GM12878 (cell line): ENCODE results near the gene ARHGEF11. TPM values are rescaled to one million over a fixed set of nuclear protein-coding genes. Genes with fewer than 3 reads are reported as not detected.
A peak's percentile ranks its signal among the peaks of the same experiment; 100 is the strongest.

ENCODE experiments used
- ATAC-seq: fragments of 200-7000 bp; cut with Tn5 transposase; 3 replicates; pipeline ENCODE4 v1.9.1; 2020; ENCODE audit warnings: mild to moderate bottlenecking, moderate library complexity
- BruUV-seq: library from RNA; stranded (reverse); fragments of 400-500 nt; replicated peaks from 2 replicates; lab custom pipeline; 2021; lab: Mats Ljungman, UMichigan
- CTCF ChIA-PET: fragments of 300-600 bp; sonication (Branson Sonifier 250); formaldehyde crosslinking; extraction: SDS; loops from one replicate; lab custom pipeline; 2021; ENCODE audit warnings: inconsistent platforms; lab: Yijun Ruan, JAX
- POLR2A ChIA-PET: fragments of 350-600 bp; formaldehyde crosslinking; extraction: SDS; loops from one replicate; lab custom pipeline; 2021; ENCODE audit warnings: inconsistent platforms; lab: Charles Lee
- RAD21 ChIA-PET: fragments of 300-600 bp; sonication (Branson Sonifier 250); formaldehyde crosslinking; loops from one replicate; lab custom pipeline; 2023; ENCODE audit warnings: antibody characterized with exemption; ENCODE audit not compliant: unreplicated experiment; lab: Charles Lee
- SMC1A ChIA-PET: fragments of 300-600 bp; sonication (Branson Sonifier 250); formaldehyde crosslinking; loops from one replicate; lab custom pipeline; 2023; ENCODE audit not compliant: unreplicated experiment, uncharacterized antibody; lab: Charles Lee
- DNase-seq: peaks from one replicate; pipeline ENCODE4 v3.0.0-alpha.2; 2011; ENCODE audit warnings: low read depth, low spot score
- FAIRE-seq: peaks from 3 replicates; lab custom pipeline; 2011; peaks lifted over from hg19 to GRCh38; lab: Jason Lieb, UNC
- H2AFZ ChIP-seq: 2 replicates; pipeline ENCODE4 v1.6.0; 2011; ENCODE audit warnings: low read depth, low read length, control low read depth; ENCODE audit not compliant: control insufficient read depth
- H3K27ac ChIP-seq: 2 replicates; pipeline ENCODE4 v1.5.1; 2011; ENCODE audit warnings: control low read depth; ENCODE audit not compliant: control insufficient read depth, insufficient read depth
- H3K27me3 ChIP-seq, 2 experiments: replicated peaks in 1 of 2; 2 replicates each; pipeline versions ENCODE4 v1.6.0 to v1.6.1; 2011; ENCODE audit warnings: low read length in 1 of 2; ENCODE audit not compliant: control insufficient read depth in 2 of 2, insufficient read depth in 2 of 2
- H3K36me3 ChIP-seq, 2 experiments: 2 replicates each; pipeline ENCODE4 v1.5.1; 2011; ENCODE audit warnings: low read length in 1 of 2; ENCODE audit not compliant: control insufficient read depth in 2 of 2, insufficient read depth in 2 of 2
- H3K4me1 ChIP-seq: 2 replicates; pipeline ENCODE4 v1.6.1; 2011; ENCODE audit warnings: mild to moderate bottlenecking, low read length, moderate library complexity, mixed read lengths; ENCODE audit not compliant: control insufficient read depth, insufficient read depth
- H3K4me2 ChIP-seq: 2 replicates; pipeline ENCODE4 v1.6.0; 2011; ENCODE audit warnings: control low read depth; ENCODE audit not compliant: control insufficient read depth, insufficient read depth
- H3K4me3 ChIP-seq: fragments of 200-600 bp; sonication (generic); 2 replicates; pipeline ENCODE4 v1.5.1; 2016
- H3K79me2 ChIP-seq: 2 replicates; pipeline ENCODE4 v1.6.0; 2011; ENCODE audit warnings: low read length; ENCODE audit not compliant: control insufficient read depth, insufficient read depth
- H3K9ac ChIP-seq: 2 replicates; pipeline ENCODE4 v1.8.0; 2011; ENCODE audit warnings: low read length, control low read depth, mixed read lengths; ENCODE audit not compliant: control insufficient read depth, insufficient read depth
- H3K9me3 ChIP-seq: replicated peaks from 3 replicates; pipeline ENCODE4 v1.5.1; 2011; ENCODE audit warnings: mild to moderate bottlenecking, low read length; ENCODE audit not compliant: control insufficient read depth, insufficient read depth
- H4K20me1 ChIP-seq: 2 replicates; pipeline ENCODE4 v1.6.0; 2011; ENCODE audit not compliant: control insufficient read depth, insufficient read depth
- ATF7 ChIP-seq: fragments of 450-650 bp; IDR thresholded peaks from 2 replicates; pipeline ENCODE4 v1.6.1; 2016; ENCODE audit warnings: low read depth, mild to moderate bottlenecking
- CBFB ChIP-seq: IDR thresholded peaks from 2 replicates; pipeline ENCODE4 v1.6.1; 2016; ENCODE audit warnings: antibody characterized with exemption, low read depth
- CUX1 ChIP-seq: IDR thresholded peaks from 2 replicates; pipeline ENCODE4 v1.6.1; 2012; ENCODE audit warnings: improper control_type of control experiment, low read depth, low read length; ENCODE audit not compliant: insufficient replicate concordance
- KAT2A ChIP-seq: conservative IDR thresholded peaks from 2 replicates; pipeline ENCODE4 v1.6.1; 2011; ENCODE audit warnings: low read depth, low read length; ENCODE audit not compliant: control insufficient read depth
- MAX ChIP-seq: IDR thresholded peaks from 2 replicates; pipeline ENCODE4 v1.6.1; 2012; ENCODE audit warnings: low read depth, low read length, improper control_type of control experiment
- RAD21 ChIP-seq: IDR thresholded peaks from 2 replicates; pipeline ENCODE4 v1.6.1; 2011; ENCODE audit warnings: mild to moderate bottlenecking, low read depth, low read length, moderate library complexity; ENCODE audit not compliant: insufficient read depth
- RFX5 ChIP-seq: IDR thresholded peaks from 2 replicates; pipeline ENCODE4 v1.6.1; 2011; ENCODE audit warnings: low read depth, low read length, improper control_type of control experiment
- SMAD1 ChIP-seq: fragments of 450-650 bp; IDR thresholded peaks from 2 replicates; pipeline ENCODE4 v1.6.1; 2018; ENCODE audit warnings: mild to moderate bottlenecking, low read depth; ENCODE audit not compliant: partially characterized antibody
- SMARCA5 ChIP-seq: fragments of 450-650 bp; IDR thresholded peaks from 2 replicates; pipeline ENCODE4 v1.6.1; 2017; ENCODE audit warnings: mild to moderate bottlenecking
- SP1 ChIP-seq: IDR thresholded peaks from one replicate; pipeline ENCODE4 v1.6.1; 2011; ENCODE audit warnings: low read depth, low read length
- SUZ12 ChIP-seq: fragments of 200-600 bp; sonication (generic); IDR thresholded peaks from one replicate; pipeline ENCODE4 v1.6.1; 2018; ENCODE audit warnings: antibody characterized with exemption, mild to moderate bottlenecking; ENCODE audit not compliant: unreplicated experiment
- WGBS: methylation state at CpG from one replicate; pipeline ENCODE4 v1.1.6; 2016; ENCODE audit warnings: low lambda C conversion rate; ENCODE audit not compliant: insufficient replicate concordance, insufficient coverage; ENCODE audit errors: missing lambda C conversion rate; 5-methylcytosine and 5-hydroxymethylcytosine counted together
- in situ Hi-C: fragments of 300-500 bp; cut with MboI; formaldehyde crosslinking; loops from 9 replicates; pipeline ENCODE4 v1.14.3; 2018; ENCODE audit warnings: mixed read lengths
- intact Hi-C: fragments of 100-400 bp; cut with micrococcal nuclease; formaldehyde crosslinking; loops from one replicate; pipeline ENCODE4 v1.14.2; 2022; ENCODE audit not compliant: unreplicated experiment
- polyA plus RNA-seq, 11 experiments: library from polyadenylated mRNA; depleted of rRNA in 4 of 11; unstranded in 6 of 11; stranded (reverse) in 5 of 11; fragments of >200 nt; fragmentation: Nextera tagmentation in 4 of 11; fragmentation: Illumina TruSeq in 1 of 11; extraction: Ambion mirVana in 4 of 11; extraction: Trizol in 1 of 11; gene quantifications; 1 replicate in 1 of 11; 2 replicates in 10 of 11; pipeline versions ENCODE4 v1.2.1 to v1.2.3, GENCODE V29; 2011 to 2016; ENCODE audit warnings: inconsistent platforms in 2 of 11, missing spikeins in 2 of 11, low read depth in 1 of 11
- total RNA-seq, 4 experiments: library from RNA; depleted of rRNA in 3 of 4; stranded (reverse); fragments of >200 nt in 3 of 4; fragmentation: Illumina TruSeq in 1 of 4; extraction: Trizol in 1 of 4; gene quantifications; 2 replicates each; pipeline versions ENCODE4 v1.2.1 to v1.2.3, GENCODE V29; 2013 to 2021

Gene ARHGEF11
- total and polyA plus RNA-seq, 10 of the 15 experiments (the other 5 are each of a cell fraction or from before 2014, with no cell fraction given): 0.05 to 12.7 (median 1.8) TPM

GRCh38 chr1:157007306-157007705 lies 38.2 kb downstream of the ARHGEF11 start:
- no peaks in the 10 kb centered on the region for H3K27me3 ChIP-seq
- RAD21 ChIA-PET: no interaction called here
- no peak overlapping the region for H3K4me3 ChIP-seq
- no peaks in the 10 kb centered on the region for H3K9me3 ChIP-seq
- H3K79me2 ChIP-seq: no peaks in the 10 kb centered on the region; the same call in 1 of the 2 replicates
- no peak overlapping the region for H3K27ac ChIP-seq
- TF ChIP-seq ATF7 (no peak), RAD21 (no peak), SUZ12 (no peak), SP1 (no peak), KAT2A (no peak), SMARCA5 (no peak), RFX5 (no peak), CBFB (no peak), CUX1 (no peak), SMAD1 (no peak), MAX (no peak)
- CTCF ChIA-PET: no interaction called here
- H3K36me3 ChIP-seq: no peaks in the 10 kb centered on the region
- H2AFZ ChIP-seq: no peak overlapping the region
- no peaks in the 10 kb centered on the region for H3K4me1 ChIP-seq
- whole genome bisulfite sequencing: 40% methylated on average over 5 of the region's 5 CpGs
- POLR2A ChIA-PET: no interaction called here
- no TSS peak for BruUV-seq
- SMC1A ChIA-PET: interaction anchor here (0.6 to 1.2 kb wide), 3 partner anchors 13 to 588 kb away, joined by 3 to 4 read pairs (median 3); no protein-coding TSS in a partner anchor
- H3K9ac ChIP-seq: no peak overlapping the region
- no peaks in the 10 kb centered on the region; the same call in 1 of the 2 replicates for H4K20me1 ChIP-seq
- ATAC-seq (peak; percentile 41; the same call in 2 of the 3 replicates), FAIRE-seq (no peak), DNase-seq (no peak)
- in situ Hi-C loops: no loop called here
- intact Hi-C loops: no loop called here
- H3K4me2 ChIP-seq: no peak overlapping the region
